HG03571 (cell line): ENCODE measurements around the gene OBSCN.

Experiments
- ATAC-seq: cut with Tn5 transposase; IDR thresholded peaks from one replicate; pipeline ENCODE4 v1.9.1; 2021; ENCODE audit not compliant: unreplicated experiment

OBSCN gene

DNA sequence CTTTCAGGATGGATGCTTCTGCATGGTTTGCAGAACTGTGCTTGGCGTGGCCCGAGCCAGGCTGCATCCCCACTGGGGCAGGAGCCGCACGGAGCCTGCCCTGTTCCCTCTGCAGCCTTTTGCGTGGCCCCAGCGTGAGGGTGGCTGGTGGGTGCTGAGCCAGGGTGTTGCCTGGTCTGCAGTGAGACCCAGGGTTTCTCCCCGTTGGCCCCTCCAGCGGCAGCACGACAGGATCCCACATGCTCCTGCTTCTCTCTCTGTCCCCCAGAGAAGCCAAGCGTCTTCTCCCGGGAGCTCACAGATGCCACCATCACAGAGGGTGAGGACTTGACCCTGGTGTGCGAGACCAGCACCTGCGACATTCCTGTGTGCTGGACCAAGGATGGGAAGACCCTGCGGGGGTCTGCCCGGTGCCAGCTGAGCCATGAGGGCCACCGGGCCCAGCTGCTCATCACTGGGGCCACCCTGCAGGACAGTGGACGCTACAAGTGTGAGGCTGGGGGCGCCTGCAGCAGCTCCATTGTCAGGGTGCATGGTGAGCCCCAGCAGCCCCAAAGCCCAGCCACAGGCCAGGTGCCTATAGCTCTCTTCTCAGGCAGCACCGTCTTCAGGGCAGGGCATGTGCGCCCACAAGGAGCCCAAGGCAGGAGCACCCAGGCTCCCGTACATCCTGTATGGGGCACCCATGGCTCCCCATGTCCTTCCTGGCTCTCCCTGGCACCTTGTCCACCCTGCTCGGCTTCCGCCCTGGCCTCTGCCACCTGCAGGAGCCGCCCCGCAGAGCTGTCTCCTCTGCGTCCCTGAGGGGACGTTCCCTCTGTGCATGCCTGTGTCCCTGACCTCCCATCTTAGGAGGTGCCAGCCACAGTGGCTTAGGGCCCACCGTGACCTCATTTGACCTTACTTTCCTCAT lies 78.9 kb downstream of the OBSCN start:
- no peak for ATAC-seq

GRCh38 chr1:228287541-228288425 lies 79.9 kb downstream of the OBSCN start:
- ATAC-seq: no peak

DNA sequence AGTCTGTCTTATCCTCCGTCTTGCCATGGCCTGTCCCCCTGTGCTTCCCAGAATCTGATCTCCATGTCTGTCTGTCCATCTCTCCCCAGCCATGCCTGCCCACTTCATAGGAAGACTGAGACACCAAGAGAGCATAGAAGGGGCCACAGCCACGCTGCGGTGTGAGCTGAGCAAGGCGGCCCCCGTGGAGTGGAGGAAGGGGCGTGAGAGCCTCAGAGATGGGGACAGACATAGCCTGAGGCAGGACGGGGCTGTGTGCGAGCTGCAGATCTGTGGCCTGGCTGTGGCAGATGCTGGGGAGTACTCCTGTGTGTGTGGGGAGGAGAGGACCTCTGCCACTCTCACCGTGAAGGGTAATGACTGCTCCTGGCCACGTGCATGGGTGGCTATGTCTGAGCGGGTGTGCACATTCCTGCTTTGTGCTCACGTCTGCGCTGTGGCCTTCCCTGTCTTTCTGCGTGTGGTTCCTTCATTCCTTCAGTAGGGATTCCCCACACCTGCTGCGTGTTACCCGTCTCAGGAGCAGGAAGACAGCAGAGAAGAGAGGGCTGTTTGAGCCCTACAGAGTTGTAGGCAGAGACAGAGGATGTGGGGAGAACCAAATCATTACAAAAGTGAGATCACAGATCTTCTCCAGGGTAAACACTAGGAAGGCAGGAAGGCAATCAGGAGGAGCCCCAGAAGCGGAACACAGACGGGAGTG lies 80.8 kb downstream of the OBSCN start:
- no peak for ATAC-seq

DNA sequence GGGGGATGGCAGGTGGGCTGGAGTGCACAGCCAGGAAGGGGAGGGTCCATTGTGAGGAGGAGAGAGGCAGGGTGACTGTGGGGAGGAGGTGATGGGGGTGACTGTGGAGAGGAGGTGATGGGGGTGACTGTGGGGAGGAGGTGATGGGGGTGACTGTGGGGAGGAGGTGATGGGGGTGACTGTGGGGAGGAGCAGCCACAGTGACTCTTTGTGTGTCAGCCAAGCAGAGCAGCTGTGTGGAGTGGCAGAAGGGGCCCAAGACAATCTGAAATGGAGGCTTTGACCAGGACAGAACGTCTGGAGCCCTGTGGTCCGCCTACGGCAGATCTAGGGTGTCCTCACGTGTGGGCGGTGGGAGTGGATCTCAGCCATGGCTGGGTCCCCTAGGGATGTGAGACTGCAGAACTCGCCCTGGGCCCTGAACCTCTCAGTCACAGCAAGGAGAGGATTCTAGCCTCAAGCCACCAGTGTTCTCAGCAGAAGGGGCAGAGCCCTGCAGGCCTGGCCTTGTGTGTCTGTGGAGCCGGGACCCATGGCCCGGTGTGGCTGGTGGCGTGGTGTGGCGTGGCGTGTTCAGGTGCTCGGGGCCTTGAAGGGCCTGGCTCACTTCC lies 81.5 kb downstream of the OBSCN start:
- ATAC-seq: no peak

DNA sequence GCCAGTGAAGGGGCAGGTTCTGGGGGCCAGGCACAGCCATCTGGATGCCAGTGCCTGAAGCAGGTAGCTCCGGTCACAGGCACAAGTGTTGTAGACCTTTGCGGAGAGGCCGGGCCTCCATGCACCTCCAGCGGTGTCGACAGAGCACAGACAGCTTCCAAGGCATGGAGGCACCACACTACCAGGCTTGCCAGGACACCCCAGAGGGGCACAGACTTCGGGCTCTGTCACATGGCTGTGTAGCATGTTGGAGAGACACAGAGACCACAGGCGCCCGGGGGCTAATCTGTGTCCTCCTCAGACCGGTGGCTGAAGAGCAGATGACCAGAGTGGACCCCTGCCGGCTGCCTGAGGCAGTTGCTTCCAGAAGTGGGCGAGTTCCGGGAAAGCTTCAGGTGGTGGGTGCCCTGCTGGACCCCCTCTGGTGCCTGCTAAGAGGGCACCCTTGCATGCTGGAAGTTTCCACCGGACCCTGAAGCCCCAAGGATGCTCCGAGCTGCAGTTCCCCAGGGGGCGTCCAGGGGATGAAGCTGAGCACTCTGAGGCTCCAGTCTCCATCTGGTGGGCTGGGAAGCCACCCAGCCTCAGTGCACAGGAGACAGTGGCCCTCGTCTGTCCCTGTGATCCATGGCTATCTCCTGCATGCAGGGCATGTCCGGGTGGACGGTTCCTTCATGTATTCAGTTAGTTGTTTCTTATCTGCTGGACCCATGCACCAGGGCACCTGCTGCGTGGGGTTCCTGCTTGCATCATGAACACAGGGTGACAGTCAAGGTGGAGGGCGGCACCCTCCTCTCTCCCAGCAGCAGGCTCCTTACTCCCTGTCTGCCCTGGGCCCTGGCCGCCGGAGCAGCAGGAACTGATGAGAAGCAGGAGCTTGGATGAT lies 82.4 kb downstream of the OBSCN start:
- ATAC-seq: no peak

GRCh38 chr1:228291906-228292608 lies 84.2 kb downstream of the OBSCN start:
- no peak for ATAC-seq

DNA sequence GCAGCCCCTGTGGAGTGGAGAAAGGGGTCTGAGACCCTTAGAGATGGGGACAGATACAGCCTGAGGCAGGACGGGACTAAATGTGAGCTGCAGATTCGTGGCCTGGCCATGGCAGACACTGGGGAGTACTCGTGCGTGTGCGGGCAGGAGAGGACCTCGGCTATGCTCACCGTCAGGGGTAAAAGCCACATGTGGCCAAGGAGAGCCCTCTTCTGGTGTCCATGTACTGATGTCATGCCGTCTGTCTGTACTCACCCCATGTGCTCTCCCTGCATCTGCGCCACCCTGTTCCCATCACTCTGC lies 84.7 kb downstream of the OBSCN start:
- no peak for ATAC-seq

GRCh38 chr1:228293393-228293792 lies 85.5 kb downstream of the OBSCN start:
- ATAC-seq: no peak

DNA sequence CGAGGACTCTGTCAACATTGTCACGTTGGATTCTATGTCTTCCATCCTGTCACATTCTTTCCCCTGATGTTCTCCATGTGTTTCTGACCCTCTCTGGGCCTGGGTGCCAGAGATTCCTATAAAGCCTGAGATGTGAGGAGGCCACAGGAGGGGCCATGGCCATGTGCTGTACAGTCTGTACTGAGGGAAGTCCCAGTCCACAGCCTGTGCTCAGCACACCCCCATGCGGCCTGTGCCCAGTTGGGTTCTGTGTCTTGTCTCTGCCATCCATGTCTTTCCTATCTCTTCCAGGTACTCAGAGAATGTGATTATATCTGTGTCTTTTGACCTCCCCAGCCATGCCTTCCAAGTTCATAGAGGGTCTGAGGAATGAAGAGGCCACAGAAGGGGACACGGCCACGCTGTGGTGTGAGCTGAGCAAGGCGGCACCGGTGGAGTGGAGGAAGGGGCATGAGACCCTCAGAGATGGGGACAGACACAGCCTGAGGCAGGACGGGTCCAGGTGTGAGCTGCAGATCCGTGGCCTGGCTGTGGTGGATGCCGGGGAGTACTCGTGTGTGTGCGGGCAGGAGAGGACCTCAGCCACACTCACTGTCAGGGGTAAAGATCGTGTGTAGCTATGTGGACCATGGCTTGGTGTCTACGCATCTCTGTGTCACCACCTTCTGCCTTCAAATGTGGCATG lies 86.1 kb downstream of the OBSCN start:
- no peak for ATAC-seq

DNA sequence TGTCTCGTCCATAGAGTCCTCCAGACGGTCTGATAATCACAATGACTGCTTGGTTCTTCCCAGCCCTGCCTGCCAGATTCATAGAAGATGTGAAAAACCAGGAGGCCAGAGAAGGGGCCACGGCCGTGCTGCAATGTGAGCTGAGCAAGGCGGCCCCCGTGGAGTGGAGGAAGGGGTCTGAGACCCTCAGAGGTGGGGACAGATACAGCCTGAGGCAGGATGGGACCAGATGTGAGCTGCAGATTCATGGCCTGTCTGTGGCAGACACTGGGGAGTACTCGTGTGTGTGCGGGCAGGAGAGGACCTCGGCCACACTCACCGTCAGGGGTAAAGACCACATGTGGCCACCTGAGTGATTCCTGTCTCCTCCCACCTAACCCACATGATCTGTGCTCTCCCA lies 86.9 kb downstream of the OBSCN start:
- ATAC-seq: no peak

DNA sequence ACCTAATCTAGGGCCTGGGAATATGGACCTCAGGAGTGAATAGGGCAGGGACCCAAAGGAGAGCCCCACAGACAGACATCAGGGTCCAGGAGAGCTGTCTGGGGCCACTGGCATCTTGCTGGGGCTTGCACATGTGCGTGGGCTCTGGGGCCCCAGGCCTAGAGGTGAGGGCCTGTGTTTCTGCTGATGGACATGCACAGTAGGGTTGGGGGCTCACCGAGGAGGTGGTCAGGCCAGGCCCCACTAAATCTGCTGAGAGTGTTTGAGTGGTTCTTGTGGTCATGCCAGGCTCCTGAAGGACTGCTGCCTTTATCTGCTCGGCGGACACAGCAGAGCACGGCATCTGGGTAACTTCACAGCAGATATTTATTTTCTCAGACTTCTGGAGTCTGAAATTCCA lies 87.4 kb downstream of the OBSCN start:
- ATAC-seq: no peak

GRCh38 chr1:228295981-228296380 lies 88.1 kb downstream of the OBSCN start:
- no peak for ATAC-seq

- ATAC-seq: no peak
These were observed 89.4 kb downstream of the OBSCN start for GRCh38 chr1:228297242-228297641.

- no peak for ATAC-seq
These were observed 90.0 kb downstream of the OBSCN start for GRCh38 chr1:228297822-228298221.

DNA sequence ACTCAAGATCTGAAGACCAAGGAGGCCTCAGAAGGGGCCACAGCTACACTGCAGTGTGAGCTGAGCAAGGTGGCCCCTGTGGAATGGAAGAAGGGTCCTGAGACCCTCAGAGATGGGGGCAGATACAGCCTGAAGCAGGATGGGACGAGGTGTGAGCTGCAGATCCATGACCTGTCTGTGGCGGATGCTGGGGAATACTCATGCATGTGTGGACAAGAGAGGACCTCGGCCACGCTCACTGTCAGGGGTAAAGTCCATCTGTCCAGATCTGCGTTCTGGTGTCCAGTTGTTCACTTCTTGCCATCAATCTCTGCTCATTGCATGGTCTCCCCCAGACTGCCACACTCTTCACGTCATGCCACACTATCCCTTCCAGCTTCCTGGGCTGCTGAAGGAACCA lies 90.6 kb downstream of the OBSCN start:
- ATAC-seq: no peak

GRCh38 chr1:228299211-228299610 lies 91.4 kb downstream of the OBSCN start:
- ATAC-seq: no peak

GRCh38 chr1:228299901-228300300 lies 92.1 kb downstream of the OBSCN start:
- no peak for ATAC-seq

DNA sequence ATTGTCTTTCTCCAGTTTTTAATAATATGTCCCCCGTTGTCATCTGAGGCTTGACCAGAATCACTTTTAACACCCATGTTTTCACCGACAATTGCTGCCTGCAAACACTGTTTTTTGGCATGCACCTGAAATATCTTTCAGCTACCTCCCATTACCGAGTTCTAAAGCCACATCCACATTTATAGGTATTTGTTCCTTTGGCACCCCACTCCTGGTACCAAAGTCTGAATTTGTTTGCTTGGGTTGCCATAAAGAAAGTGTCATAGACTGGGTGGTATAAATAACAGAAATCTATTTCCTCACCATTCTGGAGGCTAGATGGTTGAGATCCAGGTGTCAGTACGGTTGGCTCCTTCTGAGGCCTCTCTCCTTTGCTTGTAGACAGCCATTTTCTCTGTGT lies 94.2 kb downstream of the OBSCN start:
- ATAC-seq: no peak

GRCh38 chr1:228303596-228303995 lies 95.8 kb downstream of the OBSCN start:
- no peak for ATAC-seq
